Kidney (tissue), 14 donors: ENCODE data around the gene MEGF9. TPM values are rescaled to one million over a fixed set of nuclear protein-coding genes. Genes with fewer than 3 reads are reported as not detected.
"Not testable (repeated sequence)": the region's sequence is repeated elsewhere in the genome, so short reads cannot be mapped to it uniquely, and the experiment has no call there.

ENCODE experiments used
- DNase-seq, 5 donors: peaks; one replicate each; pipeline ENCODE4 v3.0.0-alpha.2; 2013 to 2020
- FAIRE-seq: peaks from 2 replicates; lab custom pipeline; 2012; peaks lifted over from hg19 to GRCh38; lab: Jason Lieb, UNC
- H3K27ac ChIP-seq, 2 donors: one replicate each; pipeline ENCODE4 v1.7.0; 2013; ENCODE audit warnings: low read depth in 2 of 2, low read length in 2 of 2, inconsistent platforms in 1 of 2
- H3K27me3 ChIP-seq: one replicate; pipeline ENCODE4 v1.7.1; 2013; ENCODE audit warnings: low read length, inconsistent platforms; ENCODE audit not compliant: control insufficient read depth, insufficient read depth
- H3K36me3 ChIP-seq, 3 donors: one replicate each; pipeline versions ENCODE4 v1.7.0 to v1.7.1; 2013; ENCODE audit warnings: low read length in 3 of 3, control low read depth in 1 of 3, inconsistent platforms in 1 of 3; ENCODE audit not compliant: insufficient read depth in 3 of 3, control insufficient read depth in 2 of 3
- H3K4me1 ChIP-seq, 3 donors: one replicate each; pipeline versions ENCODE4 v1.7.0 to v1.7.1; 2013; ENCODE audit warnings: low read length in 3 of 3, inconsistent platforms in 1 of 3, low read depth in 1 of 3; ENCODE audit not compliant: control insufficient read depth in 2 of 3, insufficient read depth in 2 of 3
- H3K4me3 ChIP-seq, 3 donors: one replicate each; pipeline versions ENCODE4 v1.7.0 to v1.8.1; 2013; ENCODE audit warnings: low read length in 3 of 3, control low read depth in 1 of 3, inconsistent platforms in 1 of 3
- H3K9ac ChIP-seq, 3 donors: one replicate each; pipeline versions ENCODE4 v1.7.0 to v1.7.1; 2013; ENCODE audit warnings: low read length in 3 of 3, control low read depth in 1 of 3, inconsistent platforms in 1 of 3
- H3K9me3 ChIP-seq, 3 donors: one replicate each; pipeline versions ENCODE4 v1.7.0 to v1.7.1; 2013; ENCODE audit warnings: low read length in 3 of 3, control low read depth in 1 of 3, inconsistent platforms in 1 of 3; ENCODE audit not compliant: control insufficient read depth in 2 of 3, insufficient read depth in 1 of 3
- CTCF ChIP-seq: IDR thresholded peaks from 3 replicates; pipeline ENCODE4 v1.5.1; 2012; ENCODE audit warnings: mild to moderate bottlenecking, moderate library complexity, borderline replicate concordance; ENCODE audit not compliant: insufficient read depth; ENCODE audit errors: extremely low read depth
- intact Hi-C: fragments of 100-400 bp; cut with DNase I; formaldehyde crosslinking; loops from one replicate; pipeline ENCODE4 v1.11.1; 2022
- polyA plus RNA-seq: library from polyadenylated mRNA; stranded (reverse); fragments of 350-450 nt; fragmentation: Illumina TruSeq; extraction: RNeasy Lipid Tissue Mini Kit (QIAGEN cat#74804); gene quantifications from one replicate; pipeline ENCODE4 v1.2.3, GENCODE V29; 2014; ENCODE audit warnings: low read depth, low replicate concordance; ENCODE audit not compliant: insufficient read depth
- total RNA-seq: library from RNA; stranded (reverse); fragmentation: NEBNext Ultra II Directional; extraction: Animal tissue kit (Norgen Biotek cat#: 25700); gene quantifications from one replicate; pipeline ENCODE4 v1.2.1, GENCODE V29; 2021
- donor health status: control.
- donor health status: control.
- donor health status: control.
- donor health status: control.
- donor health status: control.
- donor health status: DM: yes; HTN: yes; CAD: no.
- donor health status: Normal renal cell carcinoma (clear cell type).

Gene MEGF9
- total and polyA plus RNA-seq, 2 donors from 2014 or later = 12.4 to 20.4 TPM

DNA sequence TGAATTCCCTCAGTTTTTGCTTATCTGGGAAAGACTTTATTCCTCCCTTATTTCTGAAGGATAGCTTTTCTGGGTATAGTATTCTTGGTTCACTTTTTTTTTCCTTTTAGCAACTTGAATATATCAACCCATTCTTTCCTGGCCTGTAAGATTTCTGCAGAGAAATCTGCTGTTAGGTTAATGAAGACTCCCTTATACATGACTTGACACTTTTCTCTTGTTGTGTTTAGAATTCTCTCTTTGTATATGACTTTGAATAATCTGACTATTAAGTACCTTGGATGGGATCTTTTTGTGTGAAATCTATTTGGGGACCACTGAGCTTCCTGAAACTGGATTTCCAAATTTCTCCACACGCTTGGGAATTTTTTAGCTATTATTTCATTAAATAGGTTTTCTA is 79.3 kb downstream of the MEGF9 start:
- H3K4me1 ChIP-seq = no peaks in the 10 kb centered on the region
- no peak overlapping the region for H3K4me3 ChIP-seq
- FAIRE-seq (no peak), DNase-seq (no peak)
- intact Hi-C loops = no loop called here
- no peaks in the 10 kb centered on the region for H3K27me3 ChIP-seq
- TF ChIP-seq CTCF = no peak
- peaks cover 0 to 6% (median 3%) of the 10 kb centered on the region in 3 donors for H3K9me3 ChIP-seq
- no peaks in the 10 kb centered on the region for H3K36me3 ChIP-seq
- no peak overlapping the region for H3K9ac ChIP-seq
- H3K27ac ChIP-seq = no peak overlapping the region

DNA sequence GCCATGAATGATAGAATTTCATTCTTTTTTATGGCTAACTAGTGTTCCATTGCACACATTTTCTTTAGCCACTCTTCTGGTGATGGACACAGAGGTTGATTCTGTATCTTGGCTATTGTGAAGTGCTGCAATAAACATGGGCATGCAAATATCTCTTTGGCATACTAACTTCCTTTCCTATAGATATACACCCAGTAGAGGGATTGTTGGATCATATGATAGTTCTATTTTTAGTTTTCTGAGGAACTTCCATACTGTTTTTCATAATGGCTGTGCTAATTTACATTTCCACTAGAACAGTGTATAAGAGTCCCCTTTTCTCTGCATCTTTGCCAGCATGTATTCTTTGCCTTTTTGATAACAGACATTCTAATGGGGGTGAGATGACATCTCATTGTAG is 83.9 kb downstream of the MEGF9 start:
- FAIRE-seq = no peak

GRCh38 chr9:120628925-120629497 is 85.3 kb downstream of the MEGF9 start:
- H3K9ac ChIP-seq, H3K9me3 ChIP-seq, H3K4me1 ChIP-seq, H3K27me3 ChIP-seq, H3K27ac ChIP-seq, FAIRE-seq, H3K4me3 ChIP-seq, DNase-seq, intact Hi-C loops, H3K36me3 ChIP-seq: not testable (repeated sequence)

More for the DNA sequence above, 83.9 kb downstream of the MEGF9 start:
- no peak for DNase-seq
- H3K4me3 ChIP-seq = no peak overlapping the region
- no peak for TF ChIP-seq CTCF
- H3K9me3 ChIP-seq = peaks cover 0 to 6% (median 3%) of the 10 kb centered on the region in 3 donors
- no peaks in the 10 kb centered on the region for H3K27me3 ChIP-seq
- no peak overlapping the region for H3K27ac ChIP-seq
- no peaks in the 10 kb centered on the region for H3K4me1 ChIP-seq
- no peaks in the 10 kb centered on the region for H3K36me3 ChIP-seq
- no peak overlapping the region for H3K9ac ChIP-seq
- intact Hi-C loops = no loop called here

DNA sequence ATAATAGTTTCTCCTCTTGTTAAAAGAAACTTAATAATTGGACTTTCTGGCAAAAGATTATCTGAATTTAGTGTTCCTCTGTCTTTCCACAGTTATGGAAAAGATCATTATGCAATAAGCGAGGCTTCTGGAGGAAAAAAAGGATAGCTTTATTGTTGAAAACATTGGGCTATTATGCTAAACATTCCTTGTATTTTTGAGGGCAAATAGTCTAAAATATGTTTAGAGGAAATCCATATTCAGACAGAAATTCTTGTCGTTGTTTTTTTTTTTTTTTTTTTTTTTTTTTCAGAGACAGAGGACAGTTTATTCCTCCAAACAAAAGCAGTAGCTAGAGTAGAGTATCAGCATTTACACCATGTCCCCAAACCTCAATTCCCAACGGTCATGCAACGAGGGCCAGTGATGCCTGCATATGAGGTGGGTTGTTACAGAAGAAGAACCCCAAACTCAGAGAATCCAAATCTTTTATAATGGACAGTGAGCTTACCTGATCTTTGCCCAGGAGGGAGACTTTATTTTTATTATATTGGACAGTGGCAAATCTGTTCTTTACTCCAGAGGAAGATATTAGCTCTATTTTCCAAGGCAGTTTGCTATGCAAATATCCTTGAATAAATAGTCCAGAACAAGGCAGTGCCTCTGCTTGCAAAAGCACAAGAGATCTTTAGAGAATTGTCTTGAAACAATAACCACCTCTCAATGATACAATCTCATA is 85.9 kb downstream of the MEGF9 start:
- TF ChIP-seq CTCF = no peak
- no peaks in the 10 kb centered on the region for H3K4me1 ChIP-seq
- no peak overlapping the region for H3K9ac ChIP-seq
- FAIRE-seq (no peak), DNase-seq (no peak)
- intact Hi-C loops = no loop called here
- no peaks in the 10 kb centered on the region for H3K36me3 ChIP-seq
- no peak overlapping the region for H3K27ac ChIP-seq
- H3K27me3 ChIP-seq = no peaks in the 10 kb centered on the region
- H3K4me3 ChIP-seq = no peak overlapping the region
- no peaks in the 10 kb centered on the region for H3K9me3 ChIP-seq
